Measurements from ENCODE around the gene TUBB1. TPM values are rescaled to one million over a fixed set of nuclear protein-coding genes. Genes with fewer than 3 reads are reported as not detected.

Gene TUBB1
- total and polyA plus RNA-seq, 3 donors from 2014 or later: 0.25 to 1.3 (median 0.55) TPM

DNA sequence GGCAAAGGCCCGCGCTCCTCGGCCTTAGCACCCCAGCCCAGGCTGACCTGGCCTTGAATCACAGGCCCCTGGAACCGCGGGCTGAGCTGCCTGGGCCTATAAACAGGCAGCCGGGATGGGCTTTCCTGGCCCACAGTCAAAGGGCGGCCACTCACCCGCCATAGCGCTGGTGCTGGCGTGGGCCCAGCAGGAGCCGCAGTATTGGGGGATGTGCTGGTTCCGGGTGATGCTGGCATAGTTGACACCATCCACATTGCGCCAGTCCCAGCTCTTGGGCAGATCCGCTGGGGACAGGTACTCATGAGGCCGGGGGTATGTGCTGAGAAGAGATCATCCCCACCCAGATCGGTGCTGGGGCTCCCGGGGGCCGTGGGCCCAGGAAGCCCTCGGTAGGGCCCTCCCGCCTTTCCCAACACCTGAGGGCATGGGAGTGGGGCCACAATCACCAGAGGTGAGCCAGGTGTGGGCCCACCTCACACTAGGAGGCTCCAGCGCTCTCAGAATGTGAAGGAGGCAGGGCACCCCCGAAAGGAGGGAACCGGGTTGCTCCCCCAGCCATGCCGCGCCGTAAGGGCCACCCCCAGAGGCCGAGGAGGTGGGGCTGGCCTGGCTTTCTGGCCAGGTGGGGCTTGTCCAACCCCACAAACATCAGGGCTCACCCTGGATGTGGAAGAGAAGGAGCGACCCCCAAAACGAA is 12.9 kb upstream of the TUBB1 start:
- no peaks in the 10 kb centered on the region for H3K9me3 ChIP-seq
- DNase-seq: no peak
- H3K27ac ChIP-seq: peak overlapping the region; percentile 65 to 68
- TF ChIP-seq, protein P1, sequence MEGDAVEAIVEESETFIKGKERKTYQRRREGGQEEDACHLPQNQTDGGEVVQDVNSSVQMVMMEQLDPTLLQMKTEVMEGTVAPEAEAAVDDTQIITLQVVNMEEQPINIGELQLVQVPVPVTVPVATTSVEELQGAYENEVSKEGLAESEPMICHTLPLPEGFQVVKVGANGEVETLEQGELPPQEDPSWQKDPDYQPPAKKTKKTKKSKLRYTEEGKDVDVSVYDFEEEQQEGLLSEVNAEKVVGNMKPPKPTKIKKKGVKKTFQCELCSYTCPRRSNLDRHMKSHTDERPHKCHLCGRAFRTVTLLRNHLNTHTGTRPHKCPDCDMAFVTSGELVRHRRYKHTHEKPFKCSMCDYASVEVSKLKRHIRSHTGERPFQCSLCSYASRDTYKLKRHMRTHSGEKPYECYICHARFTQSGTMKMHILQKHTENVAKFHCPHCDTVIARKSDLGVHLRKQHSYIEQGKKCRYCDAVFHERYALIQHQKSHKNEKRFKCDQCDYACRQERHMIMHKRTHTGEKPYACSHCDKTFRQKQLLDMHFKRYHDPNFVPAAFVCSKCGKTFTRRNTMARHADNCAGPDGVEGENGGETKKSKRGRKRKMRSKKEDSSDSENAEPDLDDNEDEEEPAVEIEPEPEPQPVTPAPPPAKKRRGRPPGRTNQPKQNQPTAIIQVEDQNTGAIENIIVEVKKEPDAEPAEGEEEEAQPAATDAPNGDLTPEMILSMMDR (IDR thresholded peaks at IDR 0.05): no peak
- no peak for TF ChIP-seq POLR2A (IDR thresholded peaks at IDR 0.05)
- intact Hi-C loops (cut with DNase I; ENCODE audit: low total_unique reads): no loop called here
- H3K27me3 ChIP-seq: no peaks in the 10 kb centered on the region
- peak overlapping the region; percentile 57 to 70 for H3K4me3 ChIP-seq
- peaks cover 9% of the 10 kb centered on the region for H3K4me1 ChIP-seq
- no peaks in the 10 kb centered on the region for H3K36me3 ChIP-seq (ENCODE audit: low read depth, missing control alignments)
- WGBS, 2 donors: 57% methylated on average over 23 of the region's 29 CpGs; no CpG with 5 or more reads in 1 of the 2 donors

DNA sequence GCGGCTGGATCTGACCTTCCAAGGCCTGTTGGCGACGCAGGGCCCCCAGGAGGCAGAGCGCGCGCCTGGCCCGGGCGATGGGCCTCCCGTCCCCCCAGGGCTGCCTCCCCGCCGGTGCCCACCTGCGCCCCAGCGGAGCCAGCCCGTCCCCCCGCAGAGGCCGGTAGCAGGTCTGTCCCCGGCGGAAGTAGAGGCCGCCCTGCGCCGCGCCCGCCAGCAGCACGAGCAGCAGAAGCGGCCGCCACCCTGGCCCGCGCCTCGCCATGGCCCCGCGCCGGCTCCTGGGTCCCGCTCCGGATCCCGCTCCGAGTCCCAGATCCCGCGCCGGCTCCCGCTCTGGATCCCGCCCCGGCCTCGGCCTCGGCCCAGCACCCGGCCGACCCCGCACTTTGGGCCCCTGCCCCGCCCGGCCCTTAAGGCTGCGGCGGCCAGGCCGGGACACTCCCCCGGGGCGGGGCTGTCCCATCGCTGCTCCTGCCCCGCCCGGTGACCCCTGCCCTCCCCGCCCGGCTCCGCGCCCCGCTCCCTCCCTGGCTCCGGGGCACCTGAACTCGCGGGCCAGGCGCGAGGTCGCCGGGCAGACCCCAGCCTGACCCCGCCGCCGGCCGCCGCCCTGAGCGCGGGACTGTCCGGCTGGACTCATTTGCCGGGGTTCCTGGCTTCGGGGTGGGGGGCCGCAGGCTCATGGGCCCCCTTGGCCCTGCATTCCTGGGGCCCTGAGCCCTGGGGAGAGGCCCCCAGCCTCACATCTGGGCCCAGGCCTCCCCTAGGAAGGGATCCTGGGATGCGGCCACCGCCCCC is 12.2 kb upstream of the TUBB1 start, which contains the start of gene CTSZ:
Gene CTSZ, minus strand, starts transcription at position 391 of the 801 bp plus-strand sequence. Its CDS starts 126 bp downstream, at position 265.
- H3K4me3 ChIP-seq: peak within 1 kb of the TSS; percentile 57 to 70
- no peaks in the 10 kb centered on the region for H3K36me3 ChIP-seq (ENCODE audit: low read depth, missing control alignments)
- peaks cover 9% of the 10 kb centered on the region for H3K4me1 ChIP-seq
- peak within 1 kb of the TSS; percentile 65 to 68 for H3K27ac ChIP-seq
- 0 to 13% methylated on average over 12 to 52 of the region's 82 CpGs for WGBS, 2 donors
- intact Hi-C loops (cut with DNase I; ENCODE audit: low total_unique reads): no loop called here
- DNase-seq: no peak
- TF ChIP-seq, protein P1 (IDR thresholded peaks at IDR 0.05): no peak
- no peak for TF ChIP-seq POLR2A (IDR thresholded peaks at IDR 0.05)
- no peaks in the 10 kb centered on the region for H3K9me3 ChIP-seq
- no peaks in the 10 kb centered on the region for H3K27me3 ChIP-seq

DNA sequence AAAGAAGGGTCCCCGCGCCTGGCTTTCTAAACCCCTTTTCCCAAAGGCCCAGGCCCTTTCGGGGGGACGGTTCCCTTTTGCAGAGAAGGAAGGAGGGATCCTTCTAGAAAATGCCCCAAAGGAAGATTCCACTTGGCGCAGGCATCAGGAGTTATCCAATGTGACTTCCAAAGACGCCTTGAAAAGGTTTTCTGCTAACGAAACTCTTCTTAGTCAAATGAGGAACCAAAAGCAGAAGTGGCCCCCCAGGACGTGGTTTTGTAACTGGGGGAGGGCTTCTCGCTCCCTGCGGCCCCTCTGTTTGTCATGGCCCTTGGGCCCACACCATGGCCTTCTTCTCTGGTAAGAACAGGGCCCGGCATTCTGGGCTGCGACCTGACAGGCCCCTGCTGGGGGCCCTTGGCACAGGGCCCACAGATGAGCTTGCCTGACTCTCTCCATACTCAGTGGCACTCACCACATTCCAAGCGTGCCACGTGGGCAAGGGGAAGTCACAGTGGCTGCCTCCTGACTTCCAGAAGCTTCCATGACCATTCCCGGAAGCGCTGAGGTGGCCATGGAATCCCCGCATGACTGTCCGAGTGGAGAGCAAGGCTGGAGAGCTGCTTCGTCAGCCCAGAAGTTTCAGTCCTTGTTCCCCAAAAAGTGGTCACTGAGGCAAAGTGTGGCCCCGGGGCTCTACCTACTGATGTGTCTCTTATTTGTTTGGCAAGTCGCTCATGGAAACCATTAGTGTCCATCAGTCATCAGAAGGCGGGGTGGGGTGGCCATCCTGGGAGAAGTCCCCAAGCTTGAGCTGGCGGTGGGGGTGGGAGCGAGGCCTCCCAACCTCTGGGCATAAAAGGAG is 11.3 kb upstream of the TUBB1 start:
- Histone ChIP-seq H3K4me1 (peaks cover 9% of the 10 kb centered on the region), H3K9me3 (no peaks in the 10 kb centered on the region), H3K36me3 (ENCODE audit: low read depth, missing control alignments) (no peaks in the 10 kb centered on the region), H3K4me3 (peak overlapping the region; percentile 57 to 70), H3K27ac (peak overlapping the region; percentile 45 to 68), H3K27me3 (no peaks in the 10 kb centered on the region)
- TF ChIP-seq POLR2A (IDR thresholded peaks at IDR 0.05): no peak
- TF ChIP-seq, protein P1 (IDR thresholded peaks at IDR 0.05): no peak
- 68 to 80% methylated on average over 19 to 23 of the region's 24 CpGs for WGBS, 2 donors
- no peak for DNase-seq
- intact Hi-C loops (cut with DNase I; ENCODE audit: low total_unique reads): no loop called here

DNA sequence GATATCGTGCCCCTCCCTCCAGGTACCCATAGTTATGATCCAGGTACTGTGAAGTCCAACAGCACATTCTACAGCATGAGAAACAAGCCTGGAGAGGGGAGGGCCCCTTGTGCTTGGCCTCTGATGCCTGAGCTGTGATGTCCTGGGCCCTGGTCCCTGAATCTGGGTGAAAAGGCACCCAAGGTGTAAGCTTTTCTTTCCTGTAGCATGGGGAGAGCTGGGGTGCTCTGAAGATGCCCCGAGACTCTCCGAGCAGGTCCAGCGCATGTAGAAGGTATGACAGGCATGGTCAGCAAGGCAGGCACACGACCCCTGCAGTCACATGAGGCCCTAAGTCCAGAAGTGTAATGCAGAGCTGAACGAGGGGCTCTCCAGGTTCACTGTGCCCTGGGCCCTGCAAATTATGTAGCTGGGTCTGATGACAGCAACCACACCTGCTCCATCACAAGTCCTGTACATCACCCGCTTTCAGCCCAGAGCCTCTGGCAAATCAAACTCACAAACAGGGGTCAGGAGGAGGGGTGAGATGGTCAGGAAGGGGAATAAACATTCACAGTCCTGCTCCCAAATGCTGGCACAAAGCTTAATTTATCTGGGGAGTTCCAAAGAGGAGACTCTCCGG is 10.4 kb upstream of the TUBB1 start:
- H3K4me1 ChIP-seq: peaks cover 9% of the 10 kb centered on the region
- H3K36me3 ChIP-seq (ENCODE audit: low read depth, missing control alignments): no peaks in the 10 kb centered on the region
- intact Hi-C loops (cut with DNase I; ENCODE audit: low total_unique reads): no loop called here
- H3K4me3 ChIP-seq: no peak overlapping the region
- no peaks in the 10 kb centered on the region for H3K27me3 ChIP-seq
- 90 to 94% methylated on average over 4 to 8 of the region's 8 CpGs for WGBS, 2 donors
- no peaks in the 10 kb centered on the region for H3K9me3 ChIP-seq
- DNase-seq: no peak
- TF ChIP-seq, protein P1 (IDR thresholded peaks at IDR 0.05): no peak
- TF ChIP-seq POLR2A (IDR thresholded peaks at IDR 0.05): no peak
- H3K27ac ChIP-seq: no peak overlapping the region

Measured in testis (tissue), 3 donors.